ENCODE measurements around the gene SPN. TPM values are rescaled to one million over a fixed set of nuclear protein-coding genes. Genes with fewer than 3 reads are reported as not detected.

The SPN gene
- total and polyA plus RNA-seq, 2 experiments from 2014 or later = not detected

DNA sequence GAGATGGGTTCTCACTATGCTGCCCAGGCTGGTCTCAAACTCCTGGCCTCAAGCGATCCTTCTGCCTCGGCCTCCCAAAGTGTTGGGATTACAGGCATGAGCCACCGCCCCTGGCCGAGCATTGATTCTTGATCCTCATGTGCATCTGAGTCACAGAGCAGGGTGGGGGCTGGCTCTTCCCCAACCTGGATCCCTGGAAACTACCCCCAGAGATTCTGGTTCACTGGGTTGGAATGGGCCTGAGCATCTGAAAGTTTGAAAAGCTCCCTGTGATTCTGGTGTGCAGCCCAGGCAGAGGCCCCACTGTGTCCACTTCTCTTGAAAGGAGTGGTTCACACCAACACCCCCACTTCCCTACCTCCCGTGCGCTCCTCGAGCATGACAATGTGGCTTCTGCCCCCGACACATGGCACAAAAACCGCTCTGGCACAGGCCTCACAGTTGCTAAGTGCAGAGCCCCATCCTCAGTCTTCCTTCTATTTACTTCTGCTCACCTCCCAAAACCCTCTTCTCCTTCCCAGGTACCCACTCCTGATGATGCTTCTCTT lies 20.6 kb downstream of the SPN start:
- H3F3A ChIP-seq (ENCODE audit: insufficient read depth) = no peaks in the 10 kb centered on the region
- H2AFZ ChIP-seq = no peak overlapping the region
- no peaks in the 10 kb centered on the region for H3K27me3 ChIP-seq (replicated peaks; ENCODE audit: insufficient read depth)
- H3K9me3 ChIP-seq (ENCODE audit: low read depth) = no peaks in the 10 kb centered on the region
- TF ChIP-seq EZH2 (IDR thresholded peaks at IDR 0.05; ENCODE audit: insufficient read depth, poor library complexity, severe bottlenecking) = no peak
- TF ChIP-seq EZH2phosphoT487 (IDR thresholded peaks at IDR 0.05; ENCODE audit: insufficient read depth, low read depth) = no peak
- no peak for DNase-seq
- no peaks in the 10 kb centered on the region for H4K20me1 ChIP-seq (ENCODE audit: insufficient read depth)
- H3K4me2 ChIP-seq (ENCODE audit: unreplicated experiment) = no peak overlapping the region
- H3K27ac ChIP-seq = no peak overlapping the region
- H3K9ac ChIP-seq = no peak overlapping the region
- in situ Hi-C loops (cut with MboI) = no loop called here
- no peaks in the 10 kb centered on the region for H3K79me2 ChIP-seq (ENCODE audit: insufficient read depth)
- WGBS, 2 experiments (ENCODE audit: low coverage in 1 of 2, low lambda C conversion rate in 2 of 2, missing lambda C conversion rate in 2 of 2) = 72 to 74% methylated on average over 9 of the region's 9 CpGs
- no peaks in the 10 kb centered on the region for H3K36me3 ChIP-seq (ENCODE audit: low read depth)
- no peaks in the 10 kb centered on the region for H3K9me2 ChIP-seq (ENCODE audit: insufficient read depth)
- no peak overlapping the region for H3K4me3 ChIP-seq
- no peaks in the 10 kb centered on the region for H3K4me1 ChIP-seq (ENCODE audit: insufficient read depth)

DNA sequence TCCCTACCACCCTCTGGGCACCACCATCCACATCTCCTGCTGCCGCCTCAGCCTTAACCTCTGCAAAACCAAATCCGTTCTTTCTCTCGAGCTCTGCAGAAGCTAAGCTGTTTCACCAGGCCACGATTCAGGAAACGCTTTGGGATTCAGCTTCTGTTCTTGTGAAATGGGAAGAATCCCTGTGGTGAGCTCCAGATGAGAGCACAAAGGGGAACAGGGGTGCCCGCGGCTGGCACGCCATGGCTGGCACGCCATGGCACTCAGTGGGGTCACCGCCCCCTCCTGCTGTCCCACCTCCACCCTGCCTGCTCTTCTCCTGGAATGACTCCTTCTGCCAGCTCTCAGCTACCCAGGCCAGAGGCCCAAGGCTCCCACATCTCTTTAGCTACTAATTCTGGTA lies 21.6 kb downstream of the SPN start:
- 85 to 88% methylated on average over 10 of the region's 10 CpGs for WGBS, 2 experiments (ENCODE audit: low coverage in 1 of 2, low lambda C conversion rate in 2 of 2, missing lambda C conversion rate in 2 of 2)

DNA sequence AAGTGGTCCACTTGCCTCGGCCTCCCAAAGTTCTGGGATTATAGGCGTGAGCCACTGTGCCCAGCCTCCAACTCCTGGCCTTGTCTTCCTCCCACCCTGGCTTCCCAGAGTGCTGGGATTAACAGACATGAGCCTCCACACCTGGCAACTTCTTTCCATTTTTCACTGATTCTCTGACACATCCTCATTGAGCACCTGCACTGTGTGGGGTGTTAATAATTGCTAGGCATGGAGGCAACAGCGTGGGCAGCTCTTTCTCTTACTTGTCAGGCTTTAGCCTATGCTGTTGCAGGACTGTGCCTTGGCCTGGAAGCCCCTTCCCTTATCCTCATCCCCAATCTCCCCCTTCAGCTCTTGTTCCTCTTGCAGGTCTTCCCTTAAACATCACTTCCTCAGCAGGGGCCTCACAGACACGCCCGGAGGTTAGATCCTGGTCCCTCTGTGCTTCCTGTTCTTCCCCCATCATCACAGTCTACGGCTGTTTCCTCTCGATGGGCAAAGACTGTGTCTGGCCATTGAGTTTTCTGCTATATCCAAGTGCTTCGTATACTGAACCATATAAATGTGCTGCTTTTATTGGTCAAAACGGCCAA lies 23.8 kb downstream of the SPN start:
- TF ChIP-seq EZH2phosphoT487 (IDR thresholded peaks at IDR 0.05; ENCODE audit: insufficient read depth, low read depth) = no peak
- TF ChIP-seq EZH2 (IDR thresholded peaks at IDR 0.05; ENCODE audit: insufficient read depth, poor library complexity, severe bottlenecking) = no peak
- WGBS, 2 experiments (ENCODE audit: low coverage in 1 of 2, low lambda C conversion rate in 2 of 2, missing lambda C conversion rate in 2 of 2) = 76 to 77% methylated on average over 9 of the region's 9 CpGs
- no peak for DNase-seq
- H2AFZ ChIP-seq = no peak overlapping the region
- no peaks in the 10 kb centered on the region for H3K36me3 ChIP-seq (ENCODE audit: low read depth)
- H3K9me3 ChIP-seq (ENCODE audit: low read depth) = no peaks in the 10 kb centered on the region
- H3K9me2 ChIP-seq (ENCODE audit: insufficient read depth) = no peaks in the 10 kb centered on the region
- no peaks in the 10 kb centered on the region for H4K20me1 ChIP-seq (ENCODE audit: insufficient read depth)
- H3F3A ChIP-seq (ENCODE audit: insufficient read depth) = no peaks in the 10 kb centered on the region
- H3K4me1 ChIP-seq (ENCODE audit: insufficient read depth) = no peaks in the 10 kb centered on the region
- in situ Hi-C loops (cut with MboI) = no loop called here
- H3K4me3 ChIP-seq = no peak overlapping the region
- H3K4me2 ChIP-seq (ENCODE audit: unreplicated experiment) = no peak overlapping the region
- H3K9ac ChIP-seq = no peak overlapping the region
- H3K27ac ChIP-seq = no peak overlapping the region
- H3K27me3 ChIP-seq (replicated peaks; ENCODE audit: insufficient read depth) = no peaks in the 10 kb centered on the region
- H3K79me2 ChIP-seq (ENCODE audit: insufficient read depth) = no peaks in the 10 kb centered on the region

More for the DNA sequence above, 21.6 kb downstream of the SPN start:
- H3K4me2 ChIP-seq (ENCODE audit: unreplicated experiment) = no peak overlapping the region
- H3K4me1 ChIP-seq (ENCODE audit: insufficient read depth) = no peaks in the 10 kb centered on the region
- no peak overlapping the region for H3K9ac ChIP-seq
- H3K9me3 ChIP-seq (ENCODE audit: low read depth) = no peaks in the 10 kb centered on the region
- DNase-seq = no peak
- TF ChIP-seq EZH2phosphoT487 (IDR thresholded peaks at IDR 0.05; ENCODE audit: insufficient read depth, low read depth) = no peak
- TF ChIP-seq EZH2 (IDR thresholded peaks at IDR 0.05; ENCODE audit: insufficient read depth, poor library complexity, severe bottlenecking) = no peak
- no peak overlapping the region for H3K4me3 ChIP-seq
- in situ Hi-C loops (cut with MboI) = no loop called here
- H3K79me2 ChIP-seq (ENCODE audit: insufficient read depth) = no peaks in the 10 kb centered on the region
- no peaks in the 10 kb centered on the region for H3K36me3 ChIP-seq (ENCODE audit: low read depth)
- no peak overlapping the region for H3K27ac ChIP-seq
- H4K20me1 ChIP-seq (ENCODE audit: insufficient read depth) = no peaks in the 10 kb centered on the region
- no peaks in the 10 kb centered on the region for H3F3A ChIP-seq (ENCODE audit: insufficient read depth)
- H2AFZ ChIP-seq = no peak overlapping the region
- no peaks in the 10 kb centered on the region for H3K27me3 ChIP-seq (replicated peaks; ENCODE audit: insufficient read depth)
- H3K9me2 ChIP-seq (ENCODE audit: insufficient read depth) = no peaks in the 10 kb centered on the region

DNA sequence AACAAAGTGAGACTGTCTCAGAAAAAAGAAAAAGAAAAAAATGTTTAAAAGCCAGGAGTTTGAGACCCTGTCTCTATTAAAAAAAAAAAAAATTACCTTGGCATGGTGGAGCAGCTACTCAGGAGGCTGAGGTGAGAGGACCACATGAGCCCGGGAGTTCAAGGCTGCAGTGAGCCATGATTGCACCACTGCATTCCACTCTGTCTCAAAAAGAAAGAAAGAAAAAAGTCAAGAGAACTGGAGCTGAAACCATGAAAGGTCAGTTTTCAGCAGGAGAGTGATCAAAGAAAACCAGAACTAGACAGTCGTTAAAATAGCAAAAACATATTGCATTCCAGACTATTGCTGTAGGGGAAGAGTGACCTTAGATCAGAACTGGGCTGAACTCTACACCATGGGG lies 24.7 kb downstream of the SPN start:
- no peaks in the 10 kb centered on the region for H3F3A ChIP-seq (ENCODE audit: insufficient read depth)
- H2AFZ ChIP-seq = no peak overlapping the region
- H3K4me1 ChIP-seq (ENCODE audit: insufficient read depth) = no peaks in the 10 kb centered on the region
- no peak overlapping the region for H3K27ac ChIP-seq
- H3K4me3 ChIP-seq = no peak overlapping the region
- H4K20me1 ChIP-seq (ENCODE audit: insufficient read depth) = no peaks in the 10 kb centered on the region
- no peak overlapping the region for H3K4me2 ChIP-seq (ENCODE audit: unreplicated experiment)
- WGBS, 2 experiments (ENCODE audit: low coverage in 1 of 2, low lambda C conversion rate in 2 of 2, missing lambda C conversion rate in 2 of 2) = 71 to 74% methylated on average over 2 of the region's 2 CpGs
- in situ Hi-C loops (cut with MboI) = no loop called here
- no peaks in the 10 kb centered on the region for H3K9me3 ChIP-seq (ENCODE audit: low read depth)
- no peak overlapping the region for H3K9ac ChIP-seq
- DNase-seq = no peak
- no peak for TF ChIP-seq EZH2phosphoT487 (IDR thresholded peaks at IDR 0.05; ENCODE audit: insufficient read depth, low read depth)
- TF ChIP-seq EZH2 (IDR thresholded peaks at IDR 0.05; ENCODE audit: insufficient read depth, poor library complexity, severe bottlenecking) = no peak
- no peaks in the 10 kb centered on the region for H3K9me2 ChIP-seq (ENCODE audit: insufficient read depth)
- no peaks in the 10 kb centered on the region for H3K27me3 ChIP-seq (replicated peaks; ENCODE audit: insufficient read depth)
- H3K79me2 ChIP-seq (ENCODE audit: insufficient read depth) = no peaks in the 10 kb centered on the region
- H3K36me3 ChIP-seq (ENCODE audit: low read depth) = no peaks in the 10 kb centered on the region
